Activated CD4-positive, CD25-positive, alpha-beta regulatory T cell treated with anti-CD3 and anti-CD28 coated beads, Interleukin-2, amount 50 U/mL, for 16 hours (primary cell): Measurements from ENCODE around the gene CIRBP.
"Not testable (repeated sequence)": the region's sequence is repeated elsewhere in the genome, so short reads cannot be mapped to it uniquely, and the experiment has no call there.

Source experiments
- DNase-seq: peaks from one replicate; pipeline ENCODE4 v3.0.0-alpha.2; 2020; ENCODE audit warnings: low read depth, low spot score

The CIRBP gene

GRCh38 chr19:1243768-1244692 is 25.1 kb upstream of the CIRBP start:
- peak; percentile 72 for DNase-seq

- DNase-seq, result no peak
Measured at GRCh38 chr19:1244693-1245451, 24.3 kb upstream of the CIRBP start.

- DNase-seq, result no peak
Measured at GRCh38 chr19:1245494-1246264, 23.5 kb upstream of the CIRBP start.

GRCh38 chr19:1246265-1247087 is 22.7 kb upstream of the CIRBP start:
- DNase-seq, result not testable (repeated sequence)

GRCh38 chr19:1247748-1248138 is 21.4 kb upstream of the CIRBP start:
- DNase-seq, result no peak

GRCh38 chr19:1248139-1248785 is 20.9 kb upstream of the CIRBP start, which contains the start of gene MIDN:
Gene MIDN (plus strand): TSS chr19:1248583. CDS start chr19:1250297, 1,714 bp downstream.
- DNase-seq, result no peak

GRCh38 chr19:1248786-1249297 is 20.3 kb upstream of the CIRBP start:
- DNase-seq, result peak; percentile 69

- peak; percentile 84 for DNase-seq
Measured at GRCh38 chr19:1249298-1249989, 19.7 kb upstream of the CIRBP start.

GRCh38 chr19:1249990-1250436 is 19.1 kb upstream of the CIRBP start:
- DNase-seq, result no peak

- no peak for DNase-seq
Measured at GRCh38 chr19:1250437-1251260, 18.5 kb upstream of the CIRBP start.

- no peak for DNase-seq
Measured at GRCh38 chr19:1251330-1252220, 17.6 kb upstream of the CIRBP start.

- no peak for DNase-seq
Measured at GRCh38 chr19:1252221-1252820, 16.8 kb upstream of the CIRBP start.

- no peak for DNase-seq
Measured at GRCh38 chr19:1252821-1253513, 16.2 kb upstream of the CIRBP start.

GRCh38 chr19:1253514-1254080 is 15.5 kb upstream of the CIRBP start:
- no peak for DNase-seq

- DNase-seq, result no peak
Measured at GRCh38 chr19:1254081-1254527, 15.0 kb upstream of the CIRBP start.

GRCh38 chr19:1254530-1255185 is 14.5 kb upstream of the CIRBP start:
- no peak for DNase-seq
